Nephron (organoid): ENCODE data around the gene KRTAP5-1.

ENCODE experiments used
- H3K27ac Mint-ChIP-seq, 3 experiments: 2 replicates each; pipeline ENCODE4 v1.8.0; 2020; ENCODE audit warnings: mixed read lengths in 3 of 3, mild to moderate bottlenecking in 2 of 3, moderate library complexity in 1 of 3
- H3K27me3 Mint-ChIP-seq: 2 replicates; pipeline ENCODE4 v1.8.0; 2021; ENCODE audit warnings: low read depth, mild to moderate bottlenecking, moderate library complexity, mixed read lengths
- H3K36me3 Mint-ChIP-seq: 2 replicates; pipeline ENCODE4 v1.8.0; 2020; ENCODE audit warnings: low read depth, mixed read lengths
- H3K4me1 Mint-ChIP-seq: 2 replicates; pipeline ENCODE4 v1.8.0; 2020; ENCODE audit warnings: mixed read lengths
- H3K4me3 Mint-ChIP-seq, 3 experiments: 2 replicates each; pipeline ENCODE4 v1.8.0; 2020; ENCODE audit warnings: mild to moderate bottlenecking in 3 of 3, mixed read lengths in 3 of 3, moderate library complexity in 2 of 3
- H3K9me3 Mint-ChIP-seq: 2 replicates; pipeline ENCODE4 v1.8.0; 2020; ENCODE audit warnings: mixed read lengths
- CTCF ChIP-seq, 3 experiments: fragments of 200-600 bp; sonication (generic); IDR thresholded peaks; one replicate each; pipeline ENCODE4 v1.5.0; 2021; ENCODE audit warnings: antibody characterized with exemption in 3 of 3; ENCODE audit not compliant: unreplicated experiment in 3 of 3

The KRTAP5-1 gene

DNA sequence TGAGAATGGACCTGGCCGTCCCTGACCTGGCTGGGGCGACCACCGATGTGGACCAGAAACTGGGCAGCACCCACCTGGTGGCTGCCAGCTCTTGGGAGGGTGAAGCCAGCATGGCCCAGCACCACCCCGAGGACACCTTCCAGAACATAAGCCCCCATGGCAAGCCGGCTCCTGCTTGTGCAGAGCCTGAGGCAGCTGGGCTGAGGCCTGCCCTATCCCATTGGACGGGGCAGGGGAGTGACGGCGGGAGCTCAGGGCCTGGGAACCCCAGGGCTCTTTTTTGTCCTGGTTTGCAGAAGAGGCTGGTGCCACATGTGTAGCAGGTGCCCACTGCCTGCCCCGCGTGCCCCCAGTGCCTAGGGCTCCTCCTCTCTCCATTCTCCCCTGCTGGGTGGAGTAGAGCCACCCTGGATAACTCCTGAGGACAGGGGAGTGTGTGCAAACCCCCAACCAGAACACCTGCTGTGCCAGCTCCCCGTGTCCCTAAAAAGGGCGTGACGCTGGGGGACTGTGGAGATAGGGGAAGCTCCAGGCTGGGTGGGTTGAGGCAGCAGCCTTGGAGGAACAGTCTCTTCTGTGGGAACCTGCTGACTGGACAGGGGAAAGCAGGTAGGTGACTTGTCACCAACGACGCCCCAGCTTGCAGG is 25.0 kb downstream of the KRTAP5-1 start:
- H3K4me3 Mint-ChIP-seq: no peak overlapping the region
- H3K36me3 Mint-ChIP-seq: no peaks in the 10 kb centered on the region
- H3K4me1 Mint-ChIP-seq: no peaks in the 10 kb centered on the region
- H3K27me3 Mint-ChIP-seq: peaks cover 50% of the 10 kb centered on the region
- H3K9me3 Mint-ChIP-seq: no peaks in the 10 kb centered on the region
- H3K27ac Mint-ChIP-seq: no peak overlapping the region
- TF ChIP-seq CTCF (IDR thresholded peaks at IDR 0.05; ENCODE audit: unreplicated experiment in 3 of 3): no peak

DNA sequence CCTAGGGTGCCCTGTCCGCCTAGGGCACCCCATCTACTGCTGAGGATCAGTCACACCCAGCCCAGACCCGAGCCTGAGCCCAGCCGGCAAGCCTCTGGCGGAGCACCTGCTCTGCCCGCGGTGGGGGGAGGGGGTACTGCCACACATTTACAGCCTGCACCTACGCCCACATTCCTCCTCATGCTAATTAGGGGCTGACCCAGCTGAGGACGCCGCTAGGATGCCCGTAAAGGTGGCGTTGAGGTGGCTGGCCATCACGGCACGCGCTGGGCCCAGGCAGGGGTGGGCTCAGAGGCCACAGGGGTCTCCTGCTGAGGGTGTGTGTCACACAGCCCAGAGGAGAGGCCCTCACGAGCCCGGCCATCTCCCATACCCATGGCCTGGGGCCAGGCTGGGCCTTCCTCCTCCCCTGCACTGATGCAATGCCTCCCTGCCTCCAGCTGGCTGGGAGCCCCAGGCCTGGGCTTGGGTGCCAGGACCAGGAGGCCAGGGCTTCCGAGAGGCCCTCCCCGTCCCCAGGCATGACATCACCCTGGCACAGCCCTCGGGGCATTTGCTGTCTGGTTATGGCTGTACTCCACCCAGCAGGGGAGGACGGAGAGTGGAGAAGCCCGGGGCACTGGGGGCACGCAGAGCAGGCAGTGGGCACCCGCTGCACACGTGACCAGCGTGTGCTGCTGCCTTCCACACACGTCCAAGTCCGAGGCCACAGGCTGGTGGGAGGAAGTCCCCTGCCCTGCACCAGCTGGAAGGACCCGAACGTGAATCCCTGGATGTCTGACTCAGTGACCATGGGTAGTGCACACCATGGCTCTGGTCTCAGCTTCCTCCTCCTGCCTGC is 25.8 kb downstream of the KRTAP5-1 start:
- no peaks in the 10 kb centered on the region for H3K4me1 Mint-ChIP-seq
- peaks cover 58% of the 10 kb centered on the region for H3K27me3 Mint-ChIP-seq
- H3K9me3 Mint-ChIP-seq: no peaks in the 10 kb centered on the region
- no peak overlapping the region for H3K4me3 Mint-ChIP-seq
- no peak for TF ChIP-seq CTCF (IDR thresholded peaks at IDR 0.05; ENCODE audit: unreplicated experiment in 3 of 3)
- H3K36me3 Mint-ChIP-seq: no peaks in the 10 kb centered on the region
- H3K27ac Mint-ChIP-seq: no peak overlapping the region

GRCh38 chr11:1558775-1559110 is 26.3 kb downstream of the KRTAP5-1 start:
- Mint-ChIP-seq H3K9me3 (no peaks in the 10 kb centered on the region), H3K4me1 (no peaks in the 10 kb centered on the region)
- no peak for TF ChIP-seq CTCF (IDR thresholded peaks at IDR 0.05; ENCODE audit: unreplicated experiment in 3 of 3)

DNA sequence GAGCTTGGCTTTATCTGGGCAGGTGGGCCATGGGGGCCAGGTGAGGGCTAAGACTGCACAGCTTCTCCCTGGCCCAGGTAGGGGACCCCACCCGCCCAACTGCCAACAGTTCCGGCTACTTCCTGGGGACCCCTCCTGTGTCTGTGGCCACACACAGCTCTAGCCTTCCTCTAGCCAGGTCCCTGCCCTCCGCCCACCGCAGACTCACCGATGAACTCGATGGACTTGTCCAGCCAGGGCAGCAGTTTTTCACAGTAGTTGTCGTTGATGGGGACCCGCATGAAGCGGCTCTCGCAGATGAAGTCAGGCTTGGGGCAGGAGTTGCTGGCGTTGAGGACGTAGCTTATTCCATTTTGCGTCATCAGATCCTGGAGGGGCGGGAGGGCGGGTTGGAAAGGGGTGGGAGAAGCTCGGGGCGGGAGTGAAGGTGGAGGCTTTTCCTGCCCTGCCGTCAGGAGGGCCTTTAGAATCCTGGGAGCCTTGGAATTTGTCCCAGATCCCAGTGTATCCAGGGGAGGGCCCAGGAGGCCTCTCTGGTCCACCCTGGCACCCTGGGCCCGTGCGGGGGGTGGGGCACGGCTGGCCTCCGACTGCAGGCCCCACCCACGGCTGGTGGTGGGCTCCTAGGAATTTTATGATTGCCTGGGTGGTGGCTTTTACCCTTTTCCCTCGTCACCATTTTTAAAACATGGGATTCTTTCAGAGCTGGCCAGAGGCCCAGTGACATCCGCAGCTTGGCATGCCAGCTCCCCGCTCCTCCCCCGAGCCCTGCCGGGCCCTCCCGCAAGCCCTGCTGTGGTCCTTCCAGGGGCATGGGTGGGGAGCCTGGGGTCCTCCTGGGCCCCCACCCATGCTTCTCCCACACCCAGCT is 26.9 kb downstream of the KRTAP5-1 start:
- no peaks in the 10 kb centered on the region for H3K36me3 Mint-ChIP-seq
- no peak for TF ChIP-seq CTCF (IDR thresholded peaks at IDR 0.05; ENCODE audit: unreplicated experiment in 3 of 3)
- no peaks in the 10 kb centered on the region for H3K4me1 Mint-ChIP-seq
- H3K27me3 Mint-ChIP-seq: peaks cover 69% of the 10 kb centered on the region
- H3K9me3 Mint-ChIP-seq: no peaks in the 10 kb centered on the region
- H3K27ac Mint-ChIP-seq: no peak overlapping the region
- H3K4me3 Mint-ChIP-seq: no peak overlapping the region

More at GRCh38 chr11:1558775-1559110, 26.3 kb downstream of the KRTAP5-1 start:
- H3K4me3 Mint-ChIP-seq: no peak overlapping the region
- no peak overlapping the region for H3K27ac Mint-ChIP-seq
- no peaks in the 10 kb centered on the region for H3K36me3 Mint-ChIP-seq
- peaks cover 64% of the 10 kb centered on the region for H3K27me3 Mint-ChIP-seq

- TF ChIP-seq CTCF (IDR thresholded peaks at IDR 0.05; ENCODE audit: unreplicated experiment in 3 of 3): no peak
- no peaks in the 10 kb centered on the region for H3K9me3 Mint-ChIP-seq
- H3K27me3 Mint-ChIP-seq: peaks cover 72% of the 10 kb centered on the region
- H3K4me1 Mint-ChIP-seq: no peaks in the 10 kb centered on the region
- H3K27ac Mint-ChIP-seq: no peak overlapping the region
- H3K36me3 Mint-ChIP-seq: no peaks in the 10 kb centered on the region
- no peak overlapping the region for H3K4me3 Mint-ChIP-seq
Observed at GRCh38 chr11:1557051-1557884, 27.8 kb downstream of the KRTAP5-1 start.
